CD8-positive, alpha-beta memory T cell (primary cell): ENCODE measurements around the gene KCNMA1. TPM values are rescaled to one million over a fixed set of nuclear protein-coding genes. Genes with fewer than 3 reads are reported as not detected.

Source experiments
- CTCF ChIA-PET: fragments of 350-600 bp; sonication (Branson Sonifier 250); formaldehyde crosslinking; loops from one replicate; lab custom pipeline; 2021; ENCODE audit warnings: antibody characterized with exemption; lab: Charles Lee
- POLR2A ChIA-PET: fragments of 350-600 bp; sonication (Branson Sonifier 250); formaldehyde crosslinking; loops from one replicate; lab custom pipeline; 2021; ENCODE audit warnings: antibody characterized with exemption; lab: Charles Lee
- DNase-seq, 5 donors: peaks; one replicate each; pipeline versions ENCODE4 v3.0.0 to v3.0.0-alpha.2; 2020 to 2022; ENCODE audit warnings: mixed read lengths in 1 of 5
- H3K27ac ChIP-seq: one replicate; pipeline ENCODE4 v1.7.0; 2013; ENCODE audit warnings: low read depth, mild to moderate bottlenecking, low read length, moderate library complexity
- H3K27me3 ChIP-seq: 2 replicates; pipeline ENCODE4 v1.7.0; 2013; ENCODE audit warnings: low read length, mild to moderate bottlenecking; ENCODE audit not compliant: insufficient read depth, poor library complexity, severe bottlenecking
- H3K36me3 ChIP-seq: 2 replicates; pipeline ENCODE4 v1.7.0; 2013; ENCODE audit warnings: mild to moderate bottlenecking, low read length, moderate library complexity; ENCODE audit not compliant: insufficient read depth
- H3K4me1 ChIP-seq: 2 replicates; pipeline ENCODE4 v1.7.0; 2013; ENCODE audit warnings: mild to moderate bottlenecking, low read length, moderate library complexity; ENCODE audit not compliant: insufficient read depth
- H3K4me3 ChIP-seq: 2 replicates; pipeline ENCODE4 v1.7.0; 2013; ENCODE audit warnings: mild to moderate bottlenecking, low read length
- H3K9me3 ChIP-seq: 2 replicates; pipeline ENCODE4 v1.7.0; 2013; ENCODE audit warnings: mild to moderate bottlenecking, low read length
- H3K27ac Mint-ChIP-seq, 8 donors: one replicate each; pipeline ENCODE4 v1.8.0; 2020 to 2021; ENCODE audit warnings: mixed read lengths in 8 of 8, mild to moderate bottlenecking in 6 of 8, inconsistent platforms in 3 of 8, moderate library complexity in 3 of 8
- H3K27me3 Mint-ChIP-seq, 2 donors: one replicate each; pipeline ENCODE4 v1.8.0; 2020 to 2021; ENCODE audit warnings: mixed read lengths in 2 of 2, mild to moderate bottlenecking in 1 of 2, moderate library complexity in 1 of 2
- H3K36me3 Mint-ChIP-seq, 3 donors: one replicate each; pipeline ENCODE4 v1.8.0; 2020 to 2021; ENCODE audit warnings: mixed read lengths in 3 of 3, inconsistent platforms in 1 of 3, mild to moderate bottlenecking in 1 of 3
- H3K4me1 Mint-ChIP-seq, 3 donors: one replicate each; pipeline ENCODE4 v1.8.0; 2020 to 2021; ENCODE audit warnings: mixed read lengths in 3 of 3, inconsistent platforms in 1 of 3, mild to moderate bottlenecking in 1 of 3
- H3K4me3 Mint-ChIP-seq, 7 donors: one replicate each; pipeline ENCODE4 v1.8.0; 2020 to 2021; ENCODE audit warnings: mixed read lengths in 7 of 7, mild to moderate bottlenecking in 6 of 7, moderate library complexity in 4 of 7, inconsistent platforms in 2 of 7
- H3K9me3 Mint-ChIP-seq, 5 donors: one replicate each; pipeline ENCODE4 v1.8.0; 2020 to 2022; ENCODE audit warnings: mixed read lengths in 5 of 5, mild to moderate bottlenecking in 3 of 5, moderate library complexity in 2 of 5, inconsistent platforms in 1 of 5
- polyA plus RNA-seq: library from polyadenylated mRNA; unstranded; fragments of 300-500 nt; fragmentation: Illumina TruSeq; gene quantifications from one replicate; pipeline ENCODE4 v1.2.3, GENCODE V29; 2021
- total RNA-seq, 2 experiments: library from RNA; stranded (reverse); gene quantifications; one replicate each; pipeline ENCODE4 v1.2.3, GENCODE V29; 2021

KCNMA1 gene
- total and polyA plus RNA-seq, 3 experiments from 2014 or later: 0.20 to 0.31 TPM; not detected in 1

- no peaks in the 10 kb centered on the region for H3K9me3 ChIP-seq
- H3K4me3 ChIP-seq: no peak overlapping the region
Observed at GRCh38 chr10:77566914-77567566, 70.6 kb downstream of the KCNMA1 start.

GRCh38 chr10:77566236-77566635 is 71.4 kb downstream of the KCNMA1 start:
- POLR2A ChIA-PET: no interaction called here
- Mint-ChIP-seq H3K4me1 (no peaks in the 10 kb centered on the region), H3K4me3 (no peak overlapping the region), H3K9me3 (no peaks in the 10 kb centered on the region), H3K36me3 (no peaks in the 10 kb centered on the region), H3K27ac (no peak overlapping the region), H3K27me3 (peaks cover 18 to 27% of the 10 kb centered on the region in 2 donors)
- H3K4me3 ChIP-seq: no peak overlapping the region
- H3K4me1 ChIP-seq: no peaks in the 10 kb centered on the region
- H3K9me3 ChIP-seq: no peaks in the 10 kb centered on the region
- CTCF ChIA-PET: no interaction called here
- no peak overlapping the region for H3K27ac ChIP-seq
- no peak for DNase-seq
- no peaks in the 10 kb centered on the region for H3K36me3 ChIP-seq
- peaks cover 4% of the 10 kb centered on the region for H3K27me3 ChIP-seq

More at GRCh38 chr10:77566914-77567566, 70.6 kb downstream of the KCNMA1 start:
- H3K4me1 ChIP-seq: no peaks in the 10 kb centered on the region
- no peaks in the 10 kb centered on the region for H3K36me3 ChIP-seq
- no peak overlapping the region for H3K4me3 Mint-ChIP-seq
- POLR2A ChIA-PET: no interaction called here
- no peak overlapping the region for H3K27ac ChIP-seq
- no peaks in the 10 kb centered on the region for H3K4me1 Mint-ChIP-seq
- H3K27me3 Mint-ChIP-seq: peaks cover 18 to 21% of the 10 kb centered on the region in 2 donors
- no peaks in the 10 kb centered on the region for H3K9me3 Mint-ChIP-seq
- H3K36me3 Mint-ChIP-seq: no peaks in the 10 kb centered on the region
- DNase-seq: no peak
- H3K27ac Mint-ChIP-seq: no peak overlapping the region
- peaks cover 4% of the 10 kb centered on the region for H3K27me3 ChIP-seq
- CTCF ChIA-PET: no interaction called here

- Histone ChIP-seq H3K4me3 (no peak overlapping the region), H3K4me1 (no peaks in the 10 kb centered on the region), H3K27ac (no peak overlapping the region), H3K9me3 (no peaks in the 10 kb centered on the region), H3K36me3 (no peaks in the 10 kb centered on the region), H3K27me3 (peaks cover 4% of the 10 kb centered on the region)
- Mint-ChIP-seq H3K9me3 (no peaks in the 10 kb centered on the region), H3K36me3 (no peaks in the 10 kb centered on the region), H3K4me3 (no peak overlapping the region), H3K4me1 (no peaks in the 10 kb centered on the region), H3K27me3 (peaks cover 18 to 29% of the 10 kb centered on the region in 2 donors), H3K27ac (no peak overlapping the region)
- ChIA-PET POLR2A (no interaction called here), CTCF (no interaction called here)
- DNase-seq: no peak
Observed at GRCh38 chr10:77565590-77566023, 72.0 kb downstream of the KCNMA1 start.

- DNase-seq: no peak
- CTCF ChIA-PET: no interaction called here
- Histone ChIP-seq H3K36me3 (no peaks in the 10 kb centered on the region), H3K4me3 (no peak overlapping the region), H3K9me3 (no peaks in the 10 kb centered on the region), H3K4me1 (no peaks in the 10 kb centered on the region), H3K27ac (no peak overlapping the region), H3K27me3 (peaks cover 4% of the 10 kb centered on the region)
- no peaks in the 10 kb centered on the region for H3K4me1 Mint-ChIP-seq
- POLR2A ChIA-PET: no interaction called here
- no peak overlapping the region for H3K4me3 Mint-ChIP-seq
- peaks cover 18 to 29% of the 10 kb centered on the region in 2 donors for H3K27me3 Mint-ChIP-seq
- no peaks in the 10 kb centered on the region for H3K36me3 Mint-ChIP-seq
- no peak overlapping the region for H3K27ac Mint-ChIP-seq
- H3K9me3 Mint-ChIP-seq: no peaks in the 10 kb centered on the region
Observed at GRCh38 chr10:77564731-77565589, 72.6 kb downstream of the KCNMA1 start.

GRCh38 chr10:77563638-77564270 is 73.9 kb downstream of the KCNMA1 start:
- Mint-ChIP-seq H3K4me3 (no peak overlapping the region), H3K27me3 (peaks cover 18 to 29% of the 10 kb centered on the region in 2 donors), H3K27ac (no peak overlapping the region), H3K9me3 (no peaks in the 10 kb centered on the region), H3K4me1 (no peaks in the 10 kb centered on the region), H3K36me3 (no peaks in the 10 kb centered on the region)
- no peaks in the 10 kb centered on the region for H3K9me3 ChIP-seq
- DNase-seq: no peak
- no peak overlapping the region for H3K4me3 ChIP-seq
- no peaks in the 10 kb centered on the region for H3K4me1 ChIP-seq
- no peaks in the 10 kb centered on the region for H3K36me3 ChIP-seq
- ChIA-PET POLR2A (no interaction called here), CTCF (no interaction called here)
- H3K27me3 ChIP-seq: peaks cover 4% of the 10 kb centered on the region
- H3K27ac ChIP-seq: no peak overlapping the region

- Histone ChIP-seq H3K4me1 (no peaks in the 10 kb centered on the region), H3K36me3 (no peaks in the 10 kb centered on the region), H3K27me3 (peaks cover 4% of the 10 kb centered on the region), H3K4me3 (no peak overlapping the region), H3K9me3 (no peaks in the 10 kb centered on the region), H3K27ac (no peak overlapping the region)
- H3K4me3 Mint-ChIP-seq: no peak overlapping the region
- H3K27me3 Mint-ChIP-seq: peaks cover 18 to 29% of the 10 kb centered on the region in 2 donors
- H3K9me3 Mint-ChIP-seq: no peaks in the 10 kb centered on the region
- no peaks in the 10 kb centered on the region for H3K4me1 Mint-ChIP-seq
- no peak for DNase-seq
- H3K27ac Mint-ChIP-seq: no peak overlapping the region
- H3K36me3 Mint-ChIP-seq: no peaks in the 10 kb centered on the region
- ChIA-PET POLR2A (no interaction called here), CTCF (no interaction called here)
Observed at GRCh38 chr10:77562742-77563141, 74.9 kb downstream of the KCNMA1 start.

GRCh38 chr10:77561991-77562390 is 75.6 kb downstream of the KCNMA1 start:
- H3K27me3 ChIP-seq: peaks cover 4% of the 10 kb centered on the region
- no peak overlapping the region for H3K27ac Mint-ChIP-seq
- H3K27ac ChIP-seq: no peak overlapping the region
- no peak overlapping the region for H3K4me3 ChIP-seq
- no peaks in the 10 kb centered on the region for H3K36me3 ChIP-seq
- CTCF ChIA-PET: no interaction called here
- POLR2A ChIA-PET: no interaction called here
- H3K4me1 ChIP-seq: no peaks in the 10 kb centered on the region
- H3K9me3 Mint-ChIP-seq: no peaks in the 10 kb centered on the region
- no peaks in the 10 kb centered on the region for H3K4me1 Mint-ChIP-seq
- H3K36me3 Mint-ChIP-seq: no peaks in the 10 kb centered on the region
- DNase-seq: no peak
- H3K4me3 Mint-ChIP-seq: no peak overlapping the region
- H3K27me3 Mint-ChIP-seq: peaks cover 14 to 29% of the 10 kb centered on the region in 2 donors
- no peaks in the 10 kb centered on the region for H3K9me3 ChIP-seq

GRCh38 chr10:77560471-77560870 is 77.1 kb downstream of the KCNMA1 start:
- CTCF ChIA-PET: no interaction called here
- H3K9me3 ChIP-seq: no peaks in the 10 kb centered on the region
- H3K36me3 Mint-ChIP-seq: no peaks in the 10 kb centered on the region
- peaks cover 4% of the 10 kb centered on the region for H3K27me3 ChIP-seq
- POLR2A ChIA-PET: no interaction called here
- no peak for DNase-seq
- H3K9me3 Mint-ChIP-seq: no peaks in the 10 kb centered on the region
- H3K4me3 ChIP-seq: no peak overlapping the region
- H3K4me1 Mint-ChIP-seq: no peaks in the 10 kb centered on the region
- H3K27ac Mint-ChIP-seq: no peak overlapping the region
- H3K4me1 ChIP-seq: no peaks in the 10 kb centered on the region
- H3K27me3 Mint-ChIP-seq: peaks cover 17 to 29% of the 10 kb centered on the region in 2 donors
- no peak overlapping the region for H3K4me3 Mint-ChIP-seq
- H3K36me3 ChIP-seq: no peaks in the 10 kb centered on the region
- H3K27ac ChIP-seq: no peak overlapping the region
